ENCODE results near the gene MEIKIN.

Gene MEIKIN

GRCh38 chr5:131944702-131945550, 537 bp downstream of the MEIKIN start:
- no peak overlapping the region for H3K4me3 ChIP-seq (ENCODE audit: low read depth, low read length)
- no peak for TF ChIP-seq CTCF (IDR thresholded peaks at IDR 0.05; ENCODE audit: control insufficient read depth, extremely low read depth, insufficient read depth)

GRCh38 chr5:131943916-131944315, 1.5 kb downstream of the MEIKIN start:
- H3K4me3 ChIP-seq (ENCODE audit: low read depth, low read length): no peak overlapping the region
- TF ChIP-seq CTCF (IDR thresholded peaks at IDR 0.05; ENCODE audit: control insufficient read depth, extremely low read depth, insufficient read depth): no peak
- DNase-seq (ENCODE audit: low read depth): no peak

More at GRCh38 chr5:131944702-131945550, 537 bp downstream of the MEIKIN start:
- no peak for DNase-seq (ENCODE audit: low read depth)

GRCh38 chr5:131942016-131942415, 3.4 kb downstream of the MEIKIN start:
- TF ChIP-seq CTCF (IDR thresholded peaks at IDR 0.05; ENCODE audit: control insufficient read depth, extremely low read depth, insufficient read depth): no peak
- H3K4me3 ChIP-seq (ENCODE audit: low read depth, low read length): no peak overlapping the region
- DNase-seq (ENCODE audit: low read depth): no peak

GRCh38 chr5:131939690-131940345, 5.6 kb downstream of the MEIKIN start:
- TF ChIP-seq CTCF (IDR thresholded peaks at IDR 0.05; ENCODE audit: control insufficient read depth, extremely low read depth, insufficient read depth): no peak
- no peak overlapping the region for H3K4me3 ChIP-seq (ENCODE audit: low read depth, low read length)
- DNase-seq (ENCODE audit: low read depth): no peak

- no peak overlapping the region for H3K4me3 ChIP-seq (ENCODE audit: low read depth, low read length)
- DNase-seq (ENCODE audit: low read depth): no peak
Measured at GRCh38 chr5:131932235-131932634, 13.2 kb downstream of the MEIKIN start.

GRCh38 chr5:131928957-131929356, 16.5 kb downstream of the MEIKIN start:
- DNase-seq (ENCODE audit: low read depth): no peak
- no peak for TF ChIP-seq CTCF (IDR thresholded peaks at IDR 0.05; ENCODE audit: control insufficient read depth, extremely low read depth, insufficient read depth)
- no peak overlapping the region for H3K4me3 ChIP-seq (ENCODE audit: low read depth, low read length)

More at GRCh38 chr5:131932235-131932634, 13.2 kb downstream of the MEIKIN start:
- TF ChIP-seq CTCF (IDR thresholded peaks at IDR 0.05; ENCODE audit: control insufficient read depth, extremely low read depth, insufficient read depth): no peak
